ENCODE data around the gene ADAMTS18.
A peak's percentile ranks its signal among the peaks of the same experiment; 100 is the strongest.

ADAMTS18 gene

DNA sequence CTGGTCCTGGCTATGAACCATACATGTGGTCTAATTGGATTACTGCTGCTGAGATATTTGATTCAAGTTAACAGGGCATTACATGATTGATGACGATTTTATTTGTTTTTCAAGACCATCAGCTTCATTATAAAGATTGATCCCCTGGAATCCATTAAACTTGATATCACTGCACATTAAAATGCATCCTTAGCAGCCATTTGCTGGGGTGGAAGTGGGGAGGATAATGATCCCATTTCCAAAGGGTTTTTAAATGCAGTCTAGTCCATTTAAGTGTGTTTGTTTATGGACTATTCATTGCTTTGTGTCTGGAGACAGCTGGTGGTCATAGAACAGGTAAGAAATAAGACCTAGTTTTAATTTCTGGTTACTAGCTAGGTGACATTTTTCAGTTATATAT is 40.9 kb downstream of the ADAMTS18 start:
- no peak for DNase-seq (ENCODE audit: low spot score)

DNA sequence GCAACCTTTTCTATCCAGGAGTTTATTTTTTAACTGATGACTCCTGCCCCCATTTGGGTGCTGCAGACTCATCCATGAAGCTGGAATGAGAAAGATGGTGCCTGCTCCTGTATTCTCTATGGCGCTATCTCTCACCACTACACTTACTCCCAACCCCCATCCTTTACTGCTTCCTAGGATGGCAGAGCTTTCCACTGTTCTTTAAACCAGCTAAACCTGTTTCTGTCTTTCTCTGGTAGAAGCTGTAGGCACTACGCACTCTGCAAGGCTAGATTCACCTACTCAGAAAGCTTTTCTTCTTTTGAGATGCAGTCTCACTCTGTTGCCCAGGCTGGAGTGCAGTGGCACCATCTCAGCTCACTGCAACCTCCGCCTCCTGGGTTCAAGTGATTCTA is 47.0 kb downstream of the ADAMTS18 start:
- DNase-seq (ENCODE audit: low spot score) = no peak

DNA sequence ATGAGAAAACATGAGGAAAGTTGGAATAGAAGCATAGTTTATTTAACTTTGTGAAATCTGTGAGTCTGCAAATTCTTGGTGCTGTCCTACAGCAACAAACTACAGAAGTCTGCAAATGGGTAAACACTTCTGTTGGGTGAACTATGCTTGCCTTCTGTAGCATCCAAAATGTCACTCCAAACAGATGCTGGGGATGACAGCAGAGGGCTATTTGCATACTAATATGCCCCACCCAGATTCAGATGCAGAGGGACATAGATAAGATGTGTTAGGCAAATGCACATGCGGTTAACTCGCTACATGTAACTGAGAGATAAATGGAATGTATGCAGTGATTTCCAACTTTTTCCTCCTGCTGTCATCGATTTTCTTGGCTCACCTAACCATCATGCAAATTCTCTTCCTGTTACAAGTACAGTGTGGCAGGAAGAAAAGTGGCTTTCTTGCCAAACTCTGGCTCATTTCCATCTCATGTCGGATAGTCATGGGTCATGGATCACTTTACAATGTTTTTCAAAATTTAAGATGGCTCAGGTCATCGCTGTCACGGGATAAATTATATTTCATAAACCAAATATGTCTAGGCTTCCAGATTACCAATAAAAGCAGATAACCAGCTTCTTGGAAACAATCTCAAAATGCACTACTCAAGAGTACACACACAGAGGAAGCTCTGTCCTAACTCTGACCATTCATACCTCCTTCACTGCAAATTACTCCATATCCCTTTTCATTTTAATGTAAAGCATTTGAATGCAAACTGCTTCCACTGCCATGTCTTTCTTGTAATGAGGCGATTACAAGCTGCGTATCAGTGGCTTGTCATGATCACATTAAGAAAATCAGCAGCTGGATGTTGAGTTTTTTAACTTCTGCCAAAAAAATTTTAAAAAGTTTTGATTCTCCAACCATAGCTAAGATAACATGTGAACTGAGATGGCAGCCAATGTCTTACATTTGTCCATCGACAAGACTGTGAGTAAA is 47.7 kb downstream of the ADAMTS18 start:
- DNase-seq (ENCODE audit: low spot score) = no peak

DNA sequence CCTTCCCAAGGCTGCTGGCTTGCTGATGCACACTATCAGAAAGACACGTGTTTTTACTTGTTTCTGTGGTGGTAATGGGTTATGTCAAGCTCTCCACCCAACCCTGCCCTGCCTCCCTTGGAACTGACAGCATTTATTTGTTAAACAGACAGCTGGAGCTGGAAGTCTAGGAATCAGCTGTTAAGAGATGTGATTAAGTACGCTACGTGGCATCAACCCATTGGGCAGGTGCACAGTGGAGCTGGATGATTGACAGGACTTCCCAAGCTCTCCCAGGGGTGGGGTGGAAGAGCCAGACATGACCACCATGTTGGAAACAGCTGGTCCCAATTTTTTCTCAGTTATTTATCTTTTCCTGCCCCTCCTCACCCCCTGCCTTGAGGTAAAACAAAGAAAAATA is 49.4 kb downstream of the ADAMTS18 start:
- no peak for DNase-seq (ENCODE audit: low spot score)

DNA sequence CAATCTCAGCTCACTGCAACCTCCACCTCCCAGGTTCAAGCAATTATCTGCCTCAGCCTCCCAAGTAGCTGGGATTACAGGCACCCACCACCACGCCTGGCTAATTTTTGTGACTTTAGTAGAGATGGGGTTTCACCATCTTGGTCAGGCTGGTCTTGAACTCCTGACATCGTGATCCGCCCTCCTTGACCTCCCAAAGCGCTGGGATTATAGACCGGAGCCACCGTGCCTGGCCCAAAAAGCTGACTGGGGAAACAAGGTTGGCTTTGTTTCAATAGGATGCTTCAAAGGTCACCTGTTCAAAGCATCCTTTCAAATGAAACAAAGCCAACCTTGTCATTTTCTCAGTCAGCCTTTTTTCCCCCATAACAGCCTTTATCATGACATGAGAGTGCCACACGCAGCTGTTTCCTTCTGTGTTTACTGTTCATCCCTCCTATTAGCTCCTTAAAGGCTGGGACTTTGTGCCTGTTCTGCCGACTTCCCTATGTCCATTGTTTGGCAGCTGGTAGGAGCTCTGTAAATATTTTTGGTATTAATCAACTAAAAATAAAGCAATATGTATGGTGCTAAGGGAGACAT is 51.1 kb downstream of the ADAMTS18 start:
- DNase-seq (ENCODE audit: low spot score) = no peak

DNA sequence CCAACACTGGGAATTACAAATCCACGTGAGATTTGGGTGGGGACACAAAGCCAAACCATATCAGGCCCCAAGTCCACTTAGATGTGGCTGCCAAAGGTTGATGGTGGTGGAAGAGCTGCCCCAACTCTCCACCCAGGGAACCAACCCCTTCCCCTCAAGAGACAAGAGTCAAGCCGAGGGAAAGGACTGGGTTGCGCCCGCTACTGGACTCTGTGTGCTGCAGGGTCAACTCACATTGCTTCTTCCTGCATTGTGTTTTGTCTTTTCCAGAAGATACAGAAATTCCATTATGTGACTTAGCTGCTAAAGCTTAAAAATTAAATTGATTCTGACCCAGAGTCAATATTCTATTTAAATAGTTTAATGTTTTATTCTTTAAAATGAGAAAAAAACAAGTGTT is 58.5 kb downstream of the ADAMTS18 start:
- no peak for DNase-seq (ENCODE audit: low spot score)

DNA sequence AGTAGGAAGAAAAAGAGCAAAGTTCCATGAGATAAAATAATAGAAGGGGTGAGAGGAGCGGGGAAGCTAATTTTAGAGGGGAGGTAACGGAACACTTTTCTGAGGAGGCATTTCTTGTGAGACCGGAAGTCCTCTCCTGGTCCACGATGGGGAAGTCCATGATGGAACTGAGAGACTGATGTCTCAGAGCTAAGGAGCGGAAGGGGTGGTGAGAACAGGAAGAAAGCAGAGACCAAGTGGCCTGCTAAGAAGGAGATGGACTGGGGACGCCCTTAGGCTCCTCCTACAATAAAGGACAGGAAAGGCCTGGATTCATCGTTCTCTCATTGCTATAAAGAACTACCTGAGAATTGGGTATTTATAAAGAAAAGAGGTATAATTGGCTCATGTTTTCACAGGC is 59.4 kb downstream of the ADAMTS18 start:
- no peak for DNase-seq (ENCODE audit: low spot score)

DNA sequence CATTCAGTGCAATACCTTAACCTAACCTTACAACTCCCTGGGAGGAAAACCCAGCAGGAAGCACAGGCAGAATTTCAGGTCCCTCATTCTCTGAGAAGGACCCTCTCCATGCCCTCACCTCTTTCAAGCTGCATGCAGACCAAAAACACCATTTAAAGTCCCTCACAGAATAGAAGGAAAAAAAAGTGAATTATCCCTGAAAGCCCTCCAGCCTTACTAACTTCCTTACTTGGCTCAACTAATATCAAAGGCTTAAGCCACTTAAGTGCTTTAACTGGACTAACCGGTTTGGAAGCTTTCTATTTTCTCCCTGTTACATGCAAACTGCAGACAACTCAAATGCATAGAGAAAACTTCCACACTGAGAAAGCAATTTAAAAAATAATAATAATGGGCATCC is 60.5 kb downstream of the ADAMTS18 start:
- DNase-seq (ENCODE audit: low spot score) = no peak

DNA sequence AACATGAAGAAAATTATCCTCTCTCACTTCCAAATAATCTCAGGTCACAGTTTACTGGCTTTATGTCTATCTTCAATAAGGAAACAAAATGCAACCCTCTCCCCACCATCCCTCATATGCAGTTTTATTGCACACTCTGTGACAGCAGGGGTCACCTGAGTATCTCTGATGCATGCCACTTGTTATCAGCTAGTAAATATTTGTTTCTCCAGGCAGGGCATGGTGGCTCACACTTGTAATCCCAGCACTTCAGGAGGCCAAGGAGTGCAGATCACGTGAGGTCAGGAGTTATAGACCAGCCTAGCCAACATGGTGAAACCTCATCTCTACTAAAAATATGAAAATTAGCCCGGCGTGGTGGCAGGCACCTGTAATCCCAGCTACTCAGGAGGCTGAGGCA is 61.1 kb downstream of the ADAMTS18 start:
- DNase-seq (ENCODE audit: low spot score) = no peak

DNA sequence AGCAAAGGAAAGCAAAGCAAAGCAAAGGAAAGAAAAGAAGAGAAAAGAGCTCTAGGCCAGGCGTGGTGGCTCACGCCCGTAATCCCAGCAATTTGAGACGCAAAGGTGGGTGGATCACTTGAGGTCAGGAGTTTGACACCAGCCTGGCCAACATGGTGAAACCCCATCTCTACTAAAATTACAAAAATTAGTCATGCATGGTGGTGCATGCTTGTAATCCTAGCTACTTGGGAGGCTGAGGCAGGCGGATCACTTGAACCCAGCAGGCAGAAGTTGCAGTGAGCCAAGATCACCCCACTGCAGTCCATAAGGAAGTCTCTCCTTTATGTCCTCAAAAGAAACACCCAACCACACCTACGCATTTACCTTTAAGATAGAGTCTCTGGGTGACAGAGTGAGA is 70.1 kb downstream of the ADAMTS18 start:
- DNase-seq (ENCODE audit: low spot score) = no peak

DNA sequence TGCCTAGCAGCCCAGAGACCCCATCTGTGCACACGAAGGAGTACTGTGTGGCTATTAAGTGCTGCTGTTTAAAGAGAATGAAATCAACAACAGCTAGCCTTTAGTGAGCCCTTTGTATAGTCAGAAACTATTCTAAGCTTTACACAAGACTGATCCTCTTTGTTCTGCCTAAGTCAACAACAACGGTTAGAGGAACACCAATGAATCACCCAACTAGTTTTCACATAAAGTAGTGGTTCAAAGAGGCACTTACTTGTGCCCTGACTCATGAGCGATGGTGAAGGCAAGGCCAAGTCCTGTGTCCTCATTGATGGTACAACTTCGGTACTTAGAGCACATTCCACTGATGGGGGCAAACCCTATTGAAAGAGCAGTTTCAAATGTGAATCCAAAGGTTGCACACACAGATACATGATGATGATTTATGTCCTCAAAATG is 75.8 kb downstream of the ADAMTS18 start:
- DNase-seq (ENCODE audit: low spot score) = no peak

DNA sequence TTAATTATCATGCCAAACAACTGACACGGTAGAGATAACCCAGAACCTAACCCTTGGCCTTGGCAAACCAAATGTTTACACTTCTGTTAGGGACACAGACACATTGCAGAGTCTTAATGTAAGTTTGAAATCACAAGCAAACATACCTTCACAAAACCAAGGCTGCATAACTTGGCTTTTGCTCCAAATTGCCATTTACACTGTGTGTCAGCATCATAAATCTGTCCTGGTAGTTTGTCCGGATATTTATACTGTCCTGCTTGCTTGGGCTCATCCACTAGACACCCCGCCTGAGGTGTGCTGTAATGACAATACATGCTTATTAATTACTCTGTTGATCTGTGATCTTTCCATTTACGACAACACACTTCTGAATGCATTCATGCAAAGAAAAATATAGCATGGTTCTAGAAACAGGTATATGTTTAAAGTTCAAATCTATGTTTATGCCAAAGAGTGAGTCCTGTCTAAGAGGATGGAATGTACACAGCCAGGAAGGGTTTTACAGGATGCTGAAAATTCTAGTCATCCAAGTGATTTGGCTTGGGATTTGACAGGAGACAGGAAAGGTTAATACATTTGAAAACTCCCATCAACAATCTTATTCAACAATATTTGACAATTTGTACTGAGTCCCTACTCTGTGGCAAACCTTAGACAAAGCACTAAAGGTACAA is 81.1 kb downstream of the ADAMTS18 start:
- DNase-seq (ENCODE audit: low spot score) = no peak

DNA sequence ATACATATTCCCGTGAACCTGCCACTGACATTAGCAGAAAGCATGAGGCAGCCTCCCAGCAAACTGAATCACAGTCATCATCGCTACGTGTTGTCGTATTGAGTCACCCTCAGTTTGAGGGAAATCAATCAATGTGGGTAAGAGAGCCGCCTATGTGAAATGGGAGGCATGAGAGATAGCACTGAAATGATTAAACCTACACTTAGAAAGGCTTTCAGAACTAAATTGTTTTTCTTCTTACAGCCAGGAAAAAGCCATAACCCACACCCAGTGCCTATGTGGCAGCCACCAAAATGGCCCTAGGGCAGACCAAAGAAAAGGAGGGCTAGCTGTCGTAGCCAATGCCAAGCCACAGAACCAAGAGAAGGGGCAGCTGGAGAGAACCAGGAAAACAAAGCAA is 90.5 kb downstream of the ADAMTS18 start:
- peak; percentile 12 for DNase-seq (ENCODE audit: low spot score)

DNA sequence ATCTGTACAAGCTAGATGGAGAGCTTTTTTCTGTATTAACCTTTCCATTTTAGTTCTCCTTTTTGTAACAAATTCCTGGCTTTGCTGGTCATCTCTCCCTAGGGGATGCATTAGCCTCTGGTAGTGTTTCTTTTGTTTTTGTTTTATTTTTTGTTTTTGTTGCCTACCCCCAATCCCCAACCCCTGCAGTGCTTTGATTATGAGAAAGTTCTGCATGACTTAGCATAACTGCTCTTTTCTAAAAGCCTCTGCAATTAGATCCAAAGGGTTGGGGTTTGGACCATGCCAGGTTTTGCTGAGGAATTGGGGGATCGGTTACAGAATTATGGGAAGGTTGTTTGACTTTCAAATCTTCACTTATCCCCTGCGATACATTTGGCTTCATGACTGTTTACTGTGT is 98.2 kb downstream of the ADAMTS18 start:
- no peak for DNase-seq (ENCODE audit: low spot score)

DNA sequence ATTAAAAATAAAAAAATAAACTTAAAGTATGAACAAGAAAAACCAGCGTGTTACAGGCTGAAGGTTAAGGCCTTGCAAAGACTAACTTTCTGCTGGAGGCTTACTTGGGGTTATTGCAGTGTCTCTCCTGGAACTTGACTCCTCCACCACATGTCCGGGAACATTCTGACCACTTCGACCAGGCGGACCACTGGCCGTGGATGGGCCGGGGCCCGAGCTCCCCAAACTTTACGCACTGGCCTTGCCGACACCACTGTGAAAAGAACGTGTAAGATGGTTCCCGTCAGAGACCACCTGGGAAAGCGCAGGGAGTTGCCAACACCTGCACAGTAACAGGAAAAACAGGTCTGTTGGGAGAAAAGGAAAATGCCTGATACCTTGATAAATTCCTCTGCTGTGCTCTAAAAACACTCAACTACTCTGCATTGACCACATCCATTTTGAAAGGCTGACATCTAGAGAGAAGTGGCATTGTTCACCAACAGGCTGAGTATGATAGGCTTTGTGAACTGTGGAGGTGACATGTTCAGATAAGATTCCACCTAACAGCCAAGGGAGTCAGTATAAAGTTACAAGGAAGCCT is 99.1 kb downstream of the ADAMTS18 start:
- no peak for DNase-seq (ENCODE audit: low spot score)

DNA sequence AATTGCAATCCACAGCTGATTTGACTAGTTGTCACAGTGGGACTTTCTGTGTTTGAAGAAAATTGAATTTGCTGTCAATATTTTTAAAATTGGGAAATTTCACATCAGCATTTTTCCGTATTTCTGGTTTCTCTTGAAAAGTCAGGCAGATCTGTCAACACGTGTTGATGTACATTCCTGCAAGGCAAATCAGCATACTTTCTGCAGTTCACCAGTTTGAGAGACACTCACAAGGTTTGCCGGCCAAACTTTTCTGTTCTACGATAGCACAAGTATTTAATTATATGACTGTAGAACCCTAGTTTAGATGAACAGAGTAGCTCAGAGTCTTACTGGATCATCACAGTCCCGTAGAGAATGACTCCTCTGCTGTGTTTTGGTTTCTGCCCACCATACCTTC is 102.0 kb downstream of the ADAMTS18 start:
- no peak for DNase-seq (ENCODE audit: low spot score)

DNA sequence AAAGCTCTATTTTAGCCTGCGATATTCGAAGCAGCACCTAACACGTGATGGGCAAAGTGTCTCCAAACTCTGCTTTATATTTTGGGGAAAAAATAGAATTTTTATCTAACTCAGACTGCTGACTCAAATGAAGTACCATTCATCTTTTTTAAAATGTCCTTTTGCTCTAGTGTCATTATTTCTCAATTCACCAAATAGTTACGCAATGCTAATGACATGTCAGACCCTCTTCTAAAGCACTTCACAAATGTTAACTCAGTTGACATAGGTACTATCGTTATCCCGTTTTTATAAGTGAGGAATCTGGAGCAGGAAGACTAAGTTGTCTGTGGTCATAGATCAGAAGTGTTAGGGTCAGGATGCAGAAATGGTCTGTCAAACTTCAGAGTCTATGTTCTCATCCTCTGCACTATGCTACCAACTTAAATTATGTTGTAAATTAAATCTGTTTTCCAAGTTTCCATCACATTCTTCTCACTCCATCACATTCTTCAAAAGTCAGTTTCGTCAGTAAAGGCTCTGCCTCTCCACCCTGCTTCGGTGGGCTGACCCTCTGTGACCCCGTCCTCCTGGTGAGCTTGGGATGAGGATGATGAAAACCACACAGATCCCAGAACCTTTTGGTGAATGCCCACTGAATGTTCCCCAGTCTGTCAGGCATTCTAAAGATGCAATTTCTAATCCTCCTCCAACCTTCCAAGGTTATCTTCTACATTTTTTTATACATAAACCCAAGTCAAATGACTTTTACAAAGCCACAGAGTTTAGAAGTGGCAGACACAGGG is 102.8 kb downstream of the ADAMTS18 start:
- DNase-seq (ENCODE audit: low spot score) = no peak

DNA sequence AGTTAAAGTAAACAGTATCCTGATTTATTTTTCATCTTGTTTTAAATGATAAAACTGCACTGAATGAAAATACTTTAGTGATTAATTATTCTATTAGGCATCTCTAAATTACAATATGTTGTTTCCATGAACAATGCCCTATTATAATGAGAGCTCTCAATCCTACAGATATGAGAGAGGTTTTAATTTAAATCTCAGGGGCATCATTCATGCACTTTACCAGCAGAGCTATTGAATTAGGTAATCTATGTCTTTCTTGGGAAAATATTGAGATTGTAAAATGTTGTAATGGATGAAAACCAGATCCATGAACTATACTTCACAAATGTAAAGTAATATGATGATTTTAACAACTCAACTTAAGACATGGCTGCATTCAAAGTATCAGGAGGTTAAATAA is 103.8 kb downstream of the ADAMTS18 start:
- no peak for DNase-seq (ENCODE audit: low spot score)

DNA sequence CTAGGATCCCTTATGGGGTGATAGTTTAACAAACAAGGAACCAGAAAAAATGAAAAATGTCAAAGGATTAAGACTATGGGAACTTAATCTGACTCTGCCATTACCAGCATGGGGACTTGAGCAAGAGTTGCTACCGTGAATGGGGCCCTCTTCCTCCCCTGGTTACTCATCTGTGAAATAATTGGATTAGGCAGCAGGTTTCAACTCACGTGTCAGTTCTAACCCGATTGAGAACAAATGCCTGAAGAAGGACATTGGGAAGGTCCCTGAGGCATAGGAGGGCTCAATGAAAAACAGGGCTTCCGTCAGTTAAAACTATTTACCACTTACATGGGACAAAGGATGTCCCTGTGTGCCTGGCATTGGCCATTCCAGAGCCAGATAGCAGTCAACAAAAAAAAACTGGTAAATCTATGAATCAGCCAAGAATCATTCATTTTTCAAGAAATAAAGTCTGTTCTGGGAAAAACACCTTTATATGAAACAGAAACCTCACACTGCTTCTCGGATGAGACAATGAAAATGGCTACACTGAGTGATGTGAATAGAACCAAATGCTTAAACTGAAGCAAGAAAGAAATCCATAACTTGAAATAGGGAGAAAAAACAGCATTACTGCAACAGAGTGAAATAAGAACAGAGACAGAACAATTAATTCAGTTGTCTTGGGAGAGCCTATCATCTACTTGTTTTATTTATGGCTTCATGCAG is 104.3 kb downstream of the ADAMTS18 start:
- no peak for DNase-seq (ENCODE audit: low spot score)

DNA sequence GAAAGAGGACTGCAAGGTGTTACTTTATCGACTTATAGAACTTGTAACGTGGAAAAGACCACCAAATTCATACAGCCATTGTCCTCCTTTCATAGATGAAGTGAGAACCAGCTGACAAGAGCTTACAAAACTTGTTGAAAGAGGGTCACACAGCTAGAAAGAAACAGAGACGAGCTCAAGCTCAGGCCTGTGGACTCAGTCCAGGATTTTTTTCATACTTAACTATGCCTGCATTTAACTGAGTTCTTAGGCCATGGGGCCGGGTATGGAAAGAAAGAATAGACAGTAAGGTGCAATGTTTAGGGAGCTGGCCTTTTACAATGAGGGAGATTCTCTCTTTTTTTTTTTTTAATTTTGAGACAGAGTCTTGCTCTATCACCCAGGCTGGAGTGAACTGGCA is 106.1 kb downstream of the ADAMTS18 start:
- DNase-seq (ENCODE audit: low spot score) = no peak

DNA sequence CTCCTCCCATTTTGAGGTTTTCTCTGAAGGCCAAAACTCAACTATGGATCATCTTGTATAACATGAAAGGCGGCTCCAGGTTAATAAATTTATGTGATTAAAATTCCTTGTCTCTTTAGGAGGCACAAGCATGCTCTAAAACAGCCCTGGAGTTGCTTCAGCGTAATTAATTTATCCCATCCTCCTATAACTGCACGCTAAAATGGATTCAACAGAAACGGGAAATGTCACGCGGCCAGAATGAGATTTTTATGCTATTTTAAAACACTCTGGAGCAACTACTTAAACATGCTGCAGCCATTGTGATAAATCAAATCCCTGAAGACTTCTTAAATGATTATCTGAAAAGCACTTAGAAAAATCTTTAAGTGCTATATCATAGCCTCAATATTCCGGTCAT is 106.6 kb downstream of the ADAMTS18 start:
- DNase-seq (ENCODE audit: low spot score) = no peak
